KG1 (cell line): Measurements from ENCODE around the gene RNF141.

ENCODE experiments used
- DNase-seq: peaks from one replicate; lab custom pipeline; 2025; lab: John Stamatoyannopoulos, UW

RNF141 gene

GRCh38 chr11:10540915-10541560 lies at the start of gene RNF141:
TSS of gene RNF141 (minus strand) at chr11:10541187. CDS start at chr11:10534158, 7,029 bp downstream.
- peak; percentile 95 for DNase-seq

- no peak for DNase-seq
Measured at GRCh38 chr11:10590218-10590915, 49.4 kb upstream of the RNF141 start.

DNA sequence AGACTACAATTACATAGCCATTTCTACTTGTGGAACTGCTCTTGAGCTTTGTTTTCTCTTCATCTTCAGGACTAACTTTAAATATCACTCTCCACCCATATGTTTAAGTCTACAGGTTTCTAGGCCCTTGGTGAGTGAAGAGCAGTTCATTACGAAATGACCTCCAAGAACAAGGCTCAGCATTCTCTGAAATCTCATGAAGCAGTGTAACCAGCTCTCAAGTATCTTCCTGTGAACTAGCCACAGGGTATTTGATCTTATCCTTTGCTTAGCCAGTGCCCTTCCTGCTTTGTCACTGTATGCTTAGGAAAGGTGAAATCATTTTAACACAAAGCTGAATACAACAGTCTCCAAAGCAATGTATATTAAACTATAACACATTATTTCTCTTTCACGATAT lies 47.9 kb upstream of the RNF141 start:
- DNase-seq = peak; percentile 32

- no peak for DNase-seq
Measured at GRCh38 chr11:10587995-10588394, 47.0 kb upstream of the RNF141 start.

DNA sequence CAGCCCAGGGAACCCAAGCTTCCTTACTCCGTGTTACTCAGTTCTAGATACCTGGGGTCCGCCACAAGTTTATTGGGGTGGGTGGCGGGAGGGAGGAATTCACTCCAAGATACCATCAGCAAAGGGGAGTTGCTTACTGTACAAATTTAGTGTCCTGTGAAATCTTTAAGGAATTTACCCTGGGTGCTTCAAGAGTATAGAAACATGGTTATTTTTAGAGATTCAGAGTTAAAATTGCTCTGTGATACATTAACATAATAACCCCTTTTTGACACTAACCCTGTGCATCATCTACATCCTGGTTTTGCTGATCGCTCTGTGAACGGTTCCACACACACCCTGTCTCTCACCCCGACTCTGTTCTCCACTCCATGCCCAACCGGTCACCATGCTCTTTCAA lies 46.4 kb upstream of the RNF141 start:
- no peak for DNase-seq

GRCh38 chr11:10584071-10584501 lies 43.1 kb upstream of the RNF141 start:
- DNase-seq = no peak

GRCh38 chr11:10581481-10582019 lies 40.6 kb upstream of the RNF141 start:
- DNase-seq = peak; percentile 71

- no peak for DNase-seq
Measured at GRCh38 chr11:10580623-10581022, 39.6 kb upstream of the RNF141 start.

- no peak for DNase-seq
Measured at GRCh38 chr11:10579700-10580099, 38.7 kb upstream of the RNF141 start.

DNA sequence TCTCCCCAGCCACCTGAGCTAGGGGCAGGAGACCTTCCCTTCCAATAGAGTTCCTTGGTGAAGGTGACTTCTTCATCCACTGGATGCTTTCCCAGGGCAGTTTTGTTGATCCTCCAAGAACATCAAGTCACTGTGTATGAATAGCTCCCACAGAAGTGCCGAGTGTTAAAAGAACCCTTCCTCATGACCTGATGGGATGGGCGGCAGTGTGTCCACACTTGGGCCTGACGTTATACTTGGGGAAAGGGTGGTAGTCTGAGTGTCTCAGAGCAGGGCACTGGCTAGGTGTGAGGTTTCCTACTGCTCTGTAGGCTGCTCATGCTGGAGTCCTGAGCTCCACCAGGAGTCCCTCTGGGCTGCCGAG lies 35.0 kb upstream of the RNF141 start:
- no peak for DNase-seq

DNA sequence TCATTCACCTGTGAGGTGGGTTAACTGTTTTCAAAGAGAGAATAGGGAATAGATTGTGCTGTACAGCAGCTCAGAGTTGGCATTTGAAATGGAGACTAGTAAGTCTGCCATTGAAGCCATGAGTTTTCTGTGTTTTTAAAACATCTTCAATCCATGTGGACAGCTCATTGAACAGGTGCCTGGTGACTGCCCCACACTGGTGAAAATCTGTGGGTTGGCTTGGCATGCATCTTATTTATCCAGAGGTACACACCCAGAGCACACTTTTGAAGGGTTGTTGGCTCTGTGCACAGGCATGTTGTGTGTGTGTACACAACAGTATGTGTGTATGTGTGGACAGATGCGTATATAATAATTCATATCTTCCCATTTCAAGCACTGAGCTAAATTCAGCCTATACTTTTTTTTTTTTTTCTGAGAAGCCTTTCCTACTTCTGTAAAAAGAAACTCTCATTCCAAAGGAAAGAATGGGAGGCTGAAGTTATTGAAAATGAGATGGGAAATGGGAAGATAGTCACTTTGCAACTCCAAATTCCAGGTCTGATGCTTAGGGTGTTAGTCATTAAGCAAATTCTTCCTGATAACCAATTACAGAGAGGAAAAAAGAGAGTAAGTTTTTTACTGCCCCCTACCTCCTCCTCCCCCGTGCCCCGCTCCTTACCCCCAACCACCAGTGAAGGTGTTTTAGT lies 34.5 kb upstream of the RNF141 start:
- DNase-seq = no peak

DNA sequence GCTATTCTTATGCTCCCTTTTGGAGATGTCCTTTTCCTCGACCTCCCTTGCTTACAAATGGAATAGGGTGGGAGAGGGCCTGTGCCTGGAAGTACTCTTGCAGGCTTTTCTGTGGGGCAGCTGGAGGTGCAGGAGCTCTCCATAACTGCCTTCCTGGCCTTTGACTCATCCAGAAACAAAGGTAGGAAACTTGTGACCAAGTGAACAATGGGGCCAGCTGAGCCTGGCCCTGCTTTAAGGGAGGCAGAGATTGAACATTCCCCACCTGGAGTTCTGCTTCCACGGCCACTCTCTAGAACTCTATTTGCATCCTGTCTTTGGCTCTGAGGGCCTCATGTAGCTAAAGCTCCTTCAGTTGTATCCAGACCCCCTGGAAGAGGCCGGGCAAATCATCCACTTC lies 32.6 kb upstream of the RNF141 start:
- DNase-seq = no peak

- no peak for DNase-seq
Measured at GRCh38 chr11:10573028-10573427, 32.0 kb upstream of the RNF141 start.

- no peak for DNase-seq
Measured at GRCh38 chr11:10572533-10572932, 31.5 kb upstream of the RNF141 start.

DNA sequence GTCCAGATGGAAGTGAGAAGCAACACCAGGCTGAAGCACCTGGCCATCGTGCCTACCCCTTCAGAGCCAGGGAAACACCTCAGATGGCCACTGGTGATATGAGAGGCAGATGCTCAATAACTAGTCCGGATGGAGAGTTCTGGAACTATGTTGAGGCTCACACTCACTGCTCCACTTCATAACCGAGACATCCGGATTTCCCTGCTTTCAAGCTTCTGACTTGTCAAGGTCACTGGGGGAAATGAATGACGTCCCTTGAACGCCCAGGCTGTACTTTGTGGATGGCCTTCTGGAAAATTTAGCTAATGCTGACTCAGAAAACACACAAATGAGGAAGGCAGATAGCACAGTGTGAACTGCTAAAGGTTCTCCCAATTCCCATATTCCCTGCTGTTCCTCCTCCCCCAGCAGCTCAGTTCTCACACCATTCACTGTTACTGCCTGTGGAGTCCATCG lies 27.5 kb upstream of the RNF141 start, which contains the start of gene LYVE1:
LYVE1 (minus strand) TSS at position 180 of the 456 bp plus-strand sequence; CDS start at position 47, 133 bp downstream.
- DNase-seq = no peak

GRCh38 chr11:10567446-10567845 lies 26.5 kb upstream of the RNF141 start:
- DNase-seq = no peak

DNA sequence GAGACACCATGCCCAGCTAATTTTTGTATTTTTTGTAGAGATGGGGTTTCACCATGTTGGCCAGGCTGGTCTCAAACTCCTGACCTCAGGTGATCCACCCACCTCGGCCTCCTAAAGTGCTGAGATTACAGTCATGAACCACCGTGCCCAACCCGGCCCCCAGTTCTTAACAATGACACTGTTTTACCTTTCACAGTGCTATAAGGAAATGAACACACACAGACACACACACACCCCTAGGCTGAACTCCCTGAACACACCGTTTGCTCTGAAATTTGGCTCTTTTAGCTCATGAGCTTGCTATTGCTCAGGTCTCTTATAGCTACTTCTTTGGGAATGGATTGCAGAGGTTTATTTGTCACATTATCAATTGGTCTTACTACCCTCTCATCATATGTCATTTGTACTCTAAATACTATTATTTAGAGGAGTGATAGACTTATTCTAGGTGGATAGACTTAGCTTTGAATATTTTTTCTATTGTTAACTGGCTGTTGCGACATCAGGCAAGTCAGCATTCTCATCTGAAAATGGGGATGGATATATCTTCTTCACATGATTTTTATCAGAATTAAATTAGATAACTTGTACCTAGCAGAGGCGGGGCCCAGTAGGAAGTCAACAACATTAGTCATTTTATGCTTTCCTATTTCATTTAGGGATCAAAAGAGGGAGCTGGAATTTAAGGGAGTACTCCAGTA lies 25.4 kb upstream of the RNF141 start:
- DNase-seq = no peak

DNA sequence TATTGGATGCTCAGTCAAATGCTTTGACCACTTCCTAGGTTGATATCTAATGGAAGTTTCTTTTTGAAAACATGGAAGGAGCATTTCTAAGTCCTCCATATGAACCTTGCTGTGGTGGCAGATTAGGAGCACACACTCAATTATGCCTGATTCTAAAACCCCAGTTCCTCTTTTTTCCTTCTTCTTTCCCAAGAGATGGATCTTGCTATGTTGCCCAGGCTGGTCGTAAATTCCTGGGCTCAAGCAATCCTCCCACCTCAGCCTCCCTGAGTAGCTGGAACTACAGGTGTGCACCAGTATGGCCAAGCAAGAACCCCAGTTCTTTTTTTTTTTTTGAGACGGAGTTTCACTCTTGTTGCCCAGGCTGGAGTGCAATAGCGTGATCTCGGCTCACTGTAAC lies 24.5 kb upstream of the RNF141 start:
- no peak for DNase-seq

DNA sequence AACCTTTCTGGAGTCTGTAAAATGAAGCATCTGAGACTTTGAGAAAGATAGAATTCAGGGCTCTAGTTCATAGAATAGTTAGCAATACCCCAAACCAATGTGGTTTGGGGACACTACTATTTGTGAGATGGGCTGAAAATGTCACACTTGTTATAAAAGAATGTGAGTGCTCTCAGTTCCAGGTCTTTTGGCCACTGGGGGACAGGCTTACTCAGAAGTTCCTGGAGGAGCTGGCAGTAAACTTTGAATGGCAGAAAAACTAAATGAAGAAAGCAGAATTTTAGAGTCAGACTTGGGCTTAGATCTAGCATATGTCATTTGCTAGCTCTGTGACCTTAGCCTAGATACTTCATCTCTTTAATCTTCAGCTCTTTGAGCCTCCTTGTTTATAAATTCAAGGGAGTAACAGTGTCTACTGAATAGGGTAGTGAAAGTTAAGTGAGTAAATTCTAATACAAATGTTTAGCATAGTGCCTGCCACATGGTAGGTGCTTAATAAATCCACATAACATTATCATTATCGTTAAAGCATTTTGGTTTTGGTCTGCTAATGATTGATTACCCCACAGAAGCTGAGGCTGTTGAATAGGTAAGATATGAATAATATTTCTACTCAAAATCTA lies 23.8 kb upstream of the RNF141 start:
- no peak for DNase-seq

- DNase-seq = no peak
Measured at GRCh38 chr11:10564030-10564429, 23.0 kb upstream of the RNF141 start.

- no peak for DNase-seq
Measured at GRCh38 chr11:10561947-10562346, 21.0 kb upstream of the RNF141 start.
